HFFc6 (cell line): ENCODE measurements around the gene RNASE12. TPM values are rescaled to one million over a fixed set of nuclear protein-coding genes. Genes with fewer than 3 reads are reported as not detected.

ENCODE experiments used
- DNase-seq: peaks from one replicate; pipeline ENCODE4 v3.0.0-alpha.2; 2018
- H3K27ac Mint-ChIP-seq: 2 replicates; pipeline ENCODE4 v1.8.0; 2020; ENCODE audit warnings: mild to moderate bottlenecking, mixed read lengths
- H3K27me3 Mint-ChIP-seq: 2 replicates; pipeline ENCODE4 v1.8.0; 2021; ENCODE audit warnings: mild to moderate bottlenecking, moderate library complexity, mixed read lengths; ENCODE audit not compliant: insufficient read depth
- H3K36me3 Mint-ChIP-seq: 2 replicates; pipeline ENCODE4 v1.8.0; 2021; ENCODE audit warnings: low read depth, mixed read lengths
- H3K4me1 Mint-ChIP-seq: 2 replicates; pipeline ENCODE4 v1.8.0; 2020; ENCODE audit warnings: low read depth, mixed read lengths
- H3K4me3 Mint-ChIP-seq: 2 replicates; pipeline ENCODE4 v1.8.0; 2020; ENCODE audit warnings: mild to moderate bottlenecking, moderate library complexity, mixed read lengths
- H3K9me3 Mint-ChIP-seq: 2 replicates; pipeline ENCODE4 v1.8.0; 2020; ENCODE audit warnings: mild to moderate bottlenecking, mixed read lengths
- CTCF ChIP-seq: fragments of 200-600 bp; sonication (generic); IDR thresholded peaks from 2 replicates; pipeline ENCODE4 v1.5.0; 2021; ENCODE audit warnings: antibody characterized with exemption, mild to moderate bottlenecking
- long read RNA-seq: library from polyadenylated mRNA; unstranded; transcript quantifications from one replicate; pipeline ENCODE4 v2.0.0, GENCODE V29; 2019
- total RNA-seq, 6 experiments: library from RNA; stranded (reverse); fragmentation: NEBNext Ultra II Directional; extraction: Animal tissue kit (Norgen Biotek cat#: 25700); gene quantifications; 2 replicates in 1 of 6; 3 replicates in 5 of 6; pipeline ENCODE4 v1.2.3, GENCODE V29; 2021

The RNASE12 gene
- total RNA-seq: not detected
- long read RNA-seq: 0 reads

GRCh38 chr14:20591235-20591634, at the start of gene RNASE12:
RNASE12 (minus strand) TSS chr14:20591376; CDS start chr14:20590723, 653 bp downstream.
- Mint-ChIP-seq H3K27me3 (peaks cover 11% of the 10 kb centered on the region), H3K4me3 (peak within 1 kb of the TSS; percentile 63), H3K4me1 (peaks cover 13% of the 10 kb centered on the region; the same call in 1 of the 2 replicates), H3K36me3 (no peaks in the 10 kb centered on the region), H3K27ac (no peak within 1 kb of the TSS), H3K9me3 (no peaks in the 10 kb centered on the region)
- no peak for TF ChIP-seq CTCF
- no peak for DNase-seq

GRCh38 chr14:20632831-20633691, 41.9 kb upstream of the RNASE12 start:
- Mint-ChIP-seq H3K4me3 (peak overlapping the region; percentile 86), H3K9me3 (no peaks in the 10 kb centered on the region), H3K4me1 (peaks cover 35% of the 10 kb centered on the region), H3K27ac (peak overlapping the region; percentile 27; the same call in 1 of the 2 replicates), H3K27me3 (peaks cover 16% of the 10 kb centered on the region), H3K36me3 (no peaks in the 10 kb centered on the region)
- peak; percentile 81 for DNase-seq
- no peak for TF ChIP-seq CTCF

- Mint-ChIP-seq H3K27me3 (peaks cover 20% of the 10 kb centered on the region), H3K4me3 (peak overlapping the region; percentile 86), H3K36me3 (no peaks in the 10 kb centered on the region), H3K9me3 (no peaks in the 10 kb centered on the region), H3K27ac (peak overlapping the region; percentile 27; the same call in 1 of the 2 replicates), H3K4me1 (peaks cover 41% of the 10 kb centered on the region)
- DNase-seq: no peak
- no peak for TF ChIP-seq CTCF
Measured at GRCh38 chr14:20632448-20632830, 41.3 kb upstream of the RNASE12 start.

GRCh38 chr14:20631880-20632389, 40.8 kb upstream of the RNASE12 start:
- no peaks in the 10 kb centered on the region for H3K36me3 Mint-ChIP-seq
- peak; percentile 71 for DNase-seq
- H3K9me3 Mint-ChIP-seq: no peaks in the 10 kb centered on the region
- no peak overlapping the region for H3K27ac Mint-ChIP-seq
- peaks cover 46% of the 10 kb centered on the region for H3K4me1 Mint-ChIP-seq
- H3K4me3 Mint-ChIP-seq: peak overlapping the region; percentile 86
- peaks cover 20% of the 10 kb centered on the region for H3K27me3 Mint-ChIP-seq
- no peak for TF ChIP-seq CTCF

GRCh38 chr14:20631023-20631879, 40.1 kb upstream of the RNASE12 start:
- peak overlapping the region; percentile 29 for H3K27ac Mint-ChIP-seq
- peak; percentile 71 for DNase-seq
- H3K4me3 Mint-ChIP-seq: peak overlapping the region; percentile 86
- no peak for TF ChIP-seq CTCF
- H3K27me3 Mint-ChIP-seq: peaks cover 13% of the 10 kb centered on the region
- peaks cover 53% of the 10 kb centered on the region for H3K4me1 Mint-ChIP-seq
- H3K9me3 Mint-ChIP-seq: no peaks in the 10 kb centered on the region
- no peaks in the 10 kb centered on the region for H3K36me3 Mint-ChIP-seq
